Measurements from ENCODE around the gene TEPSIN.

TEPSIN gene

DNA sequence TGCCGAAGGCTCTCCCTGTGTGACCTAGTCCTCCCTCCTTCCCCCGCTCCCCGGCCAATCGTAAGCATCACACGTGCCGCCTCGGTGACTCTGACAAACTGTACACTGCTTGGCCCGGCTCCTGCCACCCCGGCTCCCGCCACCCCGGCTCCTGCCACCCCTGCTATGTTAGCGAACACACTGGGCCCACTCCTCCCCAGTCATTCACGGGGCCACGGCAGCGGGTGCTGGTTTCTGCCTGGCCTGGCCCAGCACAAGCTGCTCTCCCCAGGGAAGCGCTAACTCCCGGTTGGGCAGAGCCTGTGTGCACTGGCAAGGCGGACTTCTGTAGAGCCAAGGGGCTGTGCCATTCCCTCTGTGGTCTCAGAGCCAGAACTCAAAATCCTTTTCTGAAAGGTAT is 22.2 kb upstream of the TEPSIN start:
- DNase-seq (ENCODE audit: low spot score), result no peak
- in situ Hi-C loops (cut with MboI; ENCODE audit: low sequenced_read_pairs, unreplicated experiment), result no loop called here
- TF ChIP-seq, protein P1, sequence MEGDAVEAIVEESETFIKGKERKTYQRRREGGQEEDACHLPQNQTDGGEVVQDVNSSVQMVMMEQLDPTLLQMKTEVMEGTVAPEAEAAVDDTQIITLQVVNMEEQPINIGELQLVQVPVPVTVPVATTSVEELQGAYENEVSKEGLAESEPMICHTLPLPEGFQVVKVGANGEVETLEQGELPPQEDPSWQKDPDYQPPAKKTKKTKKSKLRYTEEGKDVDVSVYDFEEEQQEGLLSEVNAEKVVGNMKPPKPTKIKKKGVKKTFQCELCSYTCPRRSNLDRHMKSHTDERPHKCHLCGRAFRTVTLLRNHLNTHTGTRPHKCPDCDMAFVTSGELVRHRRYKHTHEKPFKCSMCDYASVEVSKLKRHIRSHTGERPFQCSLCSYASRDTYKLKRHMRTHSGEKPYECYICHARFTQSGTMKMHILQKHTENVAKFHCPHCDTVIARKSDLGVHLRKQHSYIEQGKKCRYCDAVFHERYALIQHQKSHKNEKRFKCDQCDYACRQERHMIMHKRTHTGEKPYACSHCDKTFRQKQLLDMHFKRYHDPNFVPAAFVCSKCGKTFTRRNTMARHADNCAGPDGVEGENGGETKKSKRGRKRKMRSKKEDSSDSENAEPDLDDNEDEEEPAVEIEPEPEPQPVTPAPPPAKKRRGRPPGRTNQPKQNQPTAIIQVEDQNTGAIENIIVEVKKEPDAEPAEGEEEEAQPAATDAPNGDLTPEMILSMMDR (IDR thresholded peaks at IDR 0.05; ENCODE audit: borderline replicate concordance, control extremely low read depth, extremely low read depth, insufficient read depth, missing control alignments), result no peak

DNA sequence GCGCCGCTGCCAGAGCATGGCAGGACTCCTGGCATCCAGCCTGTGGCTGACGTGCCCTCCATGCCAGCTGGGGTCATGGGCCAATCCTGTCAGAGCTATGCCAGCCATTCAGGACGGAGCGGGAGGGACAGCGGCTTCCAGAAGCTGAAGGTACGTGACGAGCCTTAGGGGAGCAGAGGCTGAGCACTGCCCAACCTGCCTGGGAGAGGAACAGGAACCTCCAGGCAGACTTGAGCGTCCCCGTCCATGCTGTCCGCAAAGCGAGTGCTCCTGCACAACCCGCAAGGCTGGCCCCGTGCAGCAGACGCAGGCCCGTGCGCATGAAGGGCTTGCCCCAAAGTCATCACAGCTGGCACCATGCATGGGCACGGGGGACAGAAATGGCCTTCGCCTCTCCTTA is 21.8 kb upstream of the TEPSIN start:
- in situ Hi-C loops (cut with MboI; ENCODE audit: low sequenced_read_pairs, unreplicated experiment), result no loop called here
- DNase-seq (ENCODE audit: low spot score), result no peak
- TF ChIP-seq, protein P1 (IDR thresholded peaks at IDR 0.05; ENCODE audit: borderline replicate concordance, control extremely low read depth, extremely low read depth, insufficient read depth, missing control alignments), result no peak

DNA sequence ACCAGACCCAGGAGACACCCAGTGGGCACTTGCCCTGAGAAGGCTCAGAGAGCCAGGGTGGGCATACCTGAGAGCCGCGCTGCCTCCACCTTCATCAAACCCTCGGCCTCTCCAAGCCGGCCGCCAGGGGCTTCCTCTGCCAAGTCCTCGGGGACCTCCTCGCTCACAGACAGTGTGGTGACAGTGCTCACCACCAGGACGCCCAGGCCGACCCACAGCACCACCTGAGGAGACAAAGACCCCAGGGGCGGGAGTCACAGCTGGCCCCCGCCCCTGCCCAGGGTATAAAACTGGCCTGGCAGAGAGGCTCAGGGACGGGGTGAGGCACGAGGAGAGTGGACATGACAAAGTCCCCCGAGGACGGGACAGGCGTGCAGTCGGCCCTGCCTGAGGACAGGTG is 21.3 kb upstream of the TEPSIN start:
- in situ Hi-C loops (cut with MboI; ENCODE audit: low sequenced_read_pairs, unreplicated experiment), result no loop called here
- DNase-seq (ENCODE audit: low spot score), result no peak
- TF ChIP-seq, protein P1 (IDR thresholded peaks at IDR 0.05; ENCODE audit: borderline replicate concordance, control extremely low read depth, extremely low read depth, insufficient read depth, missing control alignments), result no peak

DNA sequence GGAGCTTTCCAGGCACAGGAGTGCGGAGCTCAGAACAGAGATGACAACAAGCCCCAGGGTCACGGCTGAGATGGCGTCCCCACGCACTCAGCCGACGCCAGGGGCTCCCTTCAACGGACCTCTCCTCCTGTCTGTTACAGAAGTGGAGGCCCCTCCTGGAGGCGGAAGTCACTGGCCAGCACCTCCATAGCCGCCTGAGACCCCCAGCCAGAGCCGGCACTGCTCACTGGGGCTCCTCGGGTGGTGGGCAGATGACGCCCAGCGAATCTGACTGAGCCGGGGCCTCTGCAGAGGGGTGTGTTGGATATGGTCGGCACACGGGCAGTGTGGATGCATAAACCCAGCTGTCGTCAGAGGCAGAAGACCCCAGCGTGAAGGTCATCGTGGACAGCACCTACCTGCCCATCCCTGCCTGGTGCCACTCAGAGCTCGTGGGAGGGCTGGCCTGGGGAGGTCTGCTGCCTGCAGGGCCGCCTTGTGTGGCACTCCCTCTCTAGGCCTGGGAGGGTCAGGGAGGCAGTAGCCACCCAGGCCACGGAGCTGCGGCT is 20.3 kb upstream of the TEPSIN start:
- TF ChIP-seq, protein P1 (IDR thresholded peaks at IDR 0.05; ENCODE audit: borderline replicate concordance, control extremely low read depth, extremely low read depth, insufficient read depth, missing control alignments), result no peak
- in situ Hi-C loops (cut with MboI; ENCODE audit: low sequenced_read_pairs, unreplicated experiment), result loop anchor here (10.0 kb wide), 1 partner anchor 226 kb away; no protein-coding TSS in a partner anchor

DNA sequence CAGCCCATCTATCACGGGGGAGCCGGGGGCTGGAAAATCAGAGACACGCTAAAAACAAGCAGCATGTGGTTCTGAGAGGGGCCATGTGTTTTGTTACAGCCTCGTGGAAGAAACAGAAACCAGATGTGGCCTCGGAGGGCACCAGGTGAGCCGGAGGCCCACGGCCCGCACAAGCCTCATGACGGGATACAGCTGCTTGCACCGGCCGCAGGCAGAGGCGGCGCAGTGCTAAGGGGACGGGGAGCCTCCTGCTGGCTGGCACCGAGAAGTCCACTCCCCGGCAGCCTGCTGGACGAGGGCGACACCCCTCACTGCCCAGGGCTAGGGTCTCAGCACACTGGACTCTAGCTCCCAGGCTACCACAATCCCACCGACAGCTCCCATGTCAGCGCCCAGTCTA is 19.4 kb upstream of the TEPSIN start:
- TF ChIP-seq, protein P1 (IDR thresholded peaks at IDR 0.05; ENCODE audit: borderline replicate concordance, control extremely low read depth, extremely low read depth, insufficient read depth, missing control alignments), result no peak
- in situ Hi-C loops (cut with MboI; ENCODE audit: low sequenced_read_pairs, unreplicated experiment), result loop anchor here (10.0 kb wide), 1 partner anchor 227 kb away; no protein-coding TSS in a partner anchor
- no peak for DNase-seq (ENCODE audit: low spot score)

More for the DNA sequence above, 20.3 kb upstream of the TEPSIN start:
- DNase-seq (ENCODE audit: low spot score), result no peak

DNA sequence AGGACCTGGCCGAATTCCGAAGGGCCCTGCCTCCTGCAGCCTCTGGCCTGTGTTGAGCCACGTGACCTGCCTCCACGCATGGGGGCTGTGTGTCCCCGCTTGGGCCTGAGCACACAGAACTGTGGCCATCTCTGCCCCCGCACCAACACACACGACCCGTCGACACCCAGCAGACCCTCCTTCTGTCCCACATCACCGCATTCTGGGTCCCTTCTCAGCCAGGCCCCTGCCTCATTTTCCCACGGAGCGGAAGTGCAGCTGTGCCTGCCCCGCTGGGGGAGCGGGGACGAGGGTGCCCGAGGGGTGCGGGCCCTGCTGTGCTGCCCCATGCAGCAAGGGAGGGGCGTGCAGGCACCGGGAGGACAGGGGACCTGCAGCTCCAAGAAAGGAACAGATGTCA is 18.7 kb upstream of the TEPSIN start:
- in situ Hi-C loops (cut with MboI; ENCODE audit: low sequenced_read_pairs, unreplicated experiment), result loop anchor here (10.0 kb wide), 1 partner anchor 227 kb away; no protein-coding TSS in a partner anchor

More for the DNA sequence above, 18.7 kb upstream of the TEPSIN start:
- TF ChIP-seq, protein P1 (IDR thresholded peaks at IDR 0.05; ENCODE audit: borderline replicate concordance, control extremely low read depth, extremely low read depth, insufficient read depth, missing control alignments), result no peak
- DNase-seq (ENCODE audit: low spot score), result no peak
